Endothelial cell of umbilical vein (primary cell): ENCODE results near the gene COL13A1. TPM values are rescaled to one million over a fixed set of nuclear protein-coding genes. Genes with fewer than 3 reads are reported as not detected.

Source experiments
- BruUV-seq: library from RNA; stranded (reverse); fragments of 400-500 nt; replicated peaks from 2 replicates; lab custom pipeline; 2021; lab: Mats Ljungman, UMichigan
- CTCF ChIA-PET: fragments of 300-600, 350-600 bp; sonication (Branson Sonifier 250); formaldehyde crosslinking; loops from one replicate; lab custom pipeline; 2021; ENCODE audit warnings: antibody characterized with exemption, inconsistent platforms; lab: Charles Lee
- POLR2A ChIA-PET: fragments of 300-600, 350-600 bp; sonication (Branson Sonifier 250); formaldehyde crosslinking; loops from one replicate; lab custom pipeline; 2021; ENCODE audit warnings: antibody characterized with exemption, inconsistent platforms; lab: Charles Lee
- DNase-seq: peaks from one replicate; pipeline ENCODE4 v3.0.0-alpha.2; 2011; ENCODE audit warnings: low read depth, low spot score
- FAIRE-seq: peaks from 2 replicates; lab custom pipeline; 2011; peaks lifted over from hg19 to GRCh38; lab: Jason Lieb, UNC
- H2AFZ ChIP-seq: 2 replicates; pipeline ENCODE4 v1.6.0; 2012; ENCODE audit warnings: low read depth, low read length, control low read depth, inconsistent platforms
- H3K27ac ChIP-seq: 2 replicates; pipeline ENCODE4 v1.5.1; 2011; ENCODE audit warnings: low read depth, mild to moderate bottlenecking, control low read depth, low read length, moderate library complexity; ENCODE audit not compliant: insufficient read depth
- H3K27me3 ChIP-seq, 2 experiments: 2 replicates each; pipeline versions ENCODE4 v1.6.0 to v1.6.1; 2011; ENCODE audit warnings: low read length in 2 of 2, mixed read lengths in 1 of 2; ENCODE audit not compliant: control insufficient read depth in 2 of 2, insufficient read depth in 2 of 2
- H3K36me3 ChIP-seq, 2 experiments: 2 replicates in 1 of 2; 3 replicates in 1 of 2; pipeline ENCODE4 v1.5.1; 2011; ENCODE audit warnings: low read length in 2 of 2, mild to moderate bottlenecking in 1 of 2, moderate library complexity in 1 of 2; ENCODE audit not compliant: control insufficient read depth in 2 of 2, insufficient read depth in 2 of 2; ENCODE audit errors: extremely low read depth in 1 of 2
- H3K4me1 ChIP-seq: 3 replicates; pipeline ENCODE4 v1.5.1; 2011; ENCODE audit warnings: mild to moderate bottlenecking, low read length; ENCODE audit not compliant: control insufficient read depth, insufficient read depth; ENCODE audit errors: extremely low read depth
- H3K4me2 ChIP-seq: 2 replicates; pipeline ENCODE4 v1.6.1; 2011; ENCODE audit warnings: low read length, control low read depth, mixed read lengths; ENCODE audit not compliant: insufficient read depth
- H3K4me3 ChIP-seq, 3 experiments: fragments of 200-600 bp in 1 of 3; sonication (generic), shearing (Covaris generic) in 1 of 3; replicated peaks in 1 of 3; 2 replicates each; pipeline ENCODE4 v1.5.1; 2011 to 2016; ENCODE audit warnings: control low read depth in 3 of 3, low read length in 3 of 3, mild to moderate bottlenecking in 2 of 3, inconsistent platforms in 1 of 3, low read depth in 1 of 3, moderate library complexity in 1 of 3; ENCODE audit not compliant: insufficient read depth in 1 of 3
- H3K79me2 ChIP-seq: 2 replicates; pipeline ENCODE4 v1.6.0; 2012; ENCODE audit warnings: low read length, inconsistent platforms; ENCODE audit not compliant: control insufficient read depth, insufficient read depth
- H3K9ac ChIP-seq: replicated peaks from 2 replicates; pipeline ENCODE3; 2011; ENCODE audit warnings: low read length, control low read depth; ENCODE audit not compliant: insufficient read depth; ENCODE audit errors: extremely low read depth
- H3K9me1 ChIP-seq: replicated peaks from 3 replicates; pipeline ENCODE4 v1.6.0; 2011; ENCODE audit warnings: mild to moderate bottlenecking, low read length; ENCODE audit not compliant: control insufficient read depth, insufficient read depth; ENCODE audit errors: extremely low read depth
- H3K9me3 ChIP-seq: replicated peaks from 2 replicates; pipeline ENCODE4 v1.5.1; 2012; ENCODE audit warnings: low read length, inconsistent platforms; ENCODE audit not compliant: control insufficient read depth, insufficient read depth
- H4K20me1 ChIP-seq: replicated peaks from 2 replicates; pipeline ENCODE3; 2011; ENCODE audit warnings: mild to moderate bottlenecking, low read length; ENCODE audit not compliant: control insufficient read depth, insufficient read depth; ENCODE audit errors: extremely low read depth
- CTCF ChIP-seq, 2 donors: IDR thresholded peaks; 1 replicate in 1 of 2; 2 replicates in 1 of 2; pipeline ENCODE4 v1.5.1; 2011; ENCODE audit warnings: low read length in 2 of 2, mild to moderate bottlenecking in 2 of 2, moderate library complexity in 2 of 2, control low read depth in 1 of 2, inconsistent platforms in 1 of 2, low read depth in 1 of 2; ENCODE audit not compliant: insufficient read depth in 1 of 2; ENCODE audit errors: extremely low read depth in 1 of 2
- EZH2 ChIP-seq: IDR thresholded peaks from 2 replicates; pipeline ENCODE4 v1.6.1; 2012; ENCODE audit warnings: borderline replicate concordance, low read depth, mild to moderate bottlenecking, moderate library complexity, low read length, inconsistent platforms; ENCODE audit not compliant: severe bottlenecking
- FOS ChIP-seq: IDR thresholded peaks from 2 replicates; pipeline ENCODE4 v1.6.1; 2011; ENCODE audit warnings: mild to moderate bottlenecking, low read length, moderate library complexity, borderline replicate concordance; ENCODE audit not compliant: insufficient read depth
- GATA2 ChIP-seq: IDR thresholded peaks from 2 replicates; pipeline ENCODE4 v1.7.0; 2011; ENCODE audit warnings: low read depth, mild to moderate bottlenecking, moderate library complexity, mixed read lengths, low read length; ENCODE audit not compliant: insufficient read length, insufficient read depth
- JUN ChIP-seq: IDR thresholded peaks from 2 replicates; pipeline ENCODE4 v1.6.1; 2011; ENCODE audit warnings: borderline replicate concordance, low read depth; ENCODE audit not compliant: insufficient read length, insufficient read depth
- MAX ChIP-seq: IDR thresholded peaks from 2 replicates; pipeline ENCODE4 v1.6.1; 2011; ENCODE audit not compliant: insufficient read depth, insufficient read length
- MYC ChIP-seq: IDR thresholded peaks from one replicate; pipeline ENCODE4 v1.6.1; 2011; ENCODE audit warnings: mild to moderate bottlenecking, low read depth, low read length
- POLR2A ChIP-seq: IDR thresholded peaks from 2 replicates; pipeline ENCODE4 v1.6.1; 2012; ENCODE audit warnings: low read depth, mild to moderate bottlenecking, control low read depth, low read length
- POLR2AphosphoS5 ChIP-seq: IDR thresholded peaks from 2 replicates; pipeline ENCODE4 v1.6.1; 2012; ENCODE audit warnings: low read depth, mild to moderate bottlenecking, control low read depth, low read length, moderate library complexity; ENCODE audit not compliant: insufficient read depth
- dilution Hi-C: fragments of 300-500 bp; cut with MboI; formaldehyde crosslinking; loops from one replicate; pipeline ENCODE4 v1.15.0; 2019; ENCODE audit warnings: low sequenced_read_pairs; ENCODE audit not compliant: extremely low pct_ligation_motif_present
- intact Hi-C: fragments of 100-400 bp; cut with micrococcal nuclease; formaldehyde crosslinking; loops from one replicate; pipeline ENCODE4 v1.10.0; 2022
- polyA plus RNA-seq, 4 experiments: library from polyadenylated mRNA; depleted of rRNA in 3 of 4; stranded (reverse) in 3 of 4; unstranded in 1 of 4; fragments of >200 nt; gene quantifications; 2 replicates each; pipeline versions ENCODE4 v1.2.1 to v1.2.3, GENCODE V29; 2011 to 2012; ENCODE audit warnings: missing spikeins in 1 of 4
- total RNA-seq: library from RNA; stranded (reverse); gene quantifications from 2 replicates; pipeline ENCODE4 v1.2.3, GENCODE V29; 2021

Gene COL13A1
- total and polyA plus RNA-seq, 2 donors (not counting 3 experiments of a cell fraction or from before 2014, with no cell fraction given) = 21.4 to 47.5 TPM

GRCh38 chr10:69884024-69884367 is 82.3 kb downstream of the COL13A1 start:
- no peak overlapping the region for H3K27ac ChIP-seq
- H3K9ac ChIP-seq = no peak overlapping the region
- no peaks in the 10 kb centered on the region for H3K9me3 ChIP-seq
- no peak overlapping the region for H3K4me2 ChIP-seq
- TF ChIP-seq JUN (no peak), MAX (no peak), GATA2 (no peak), POLR2AphosphoS5 (no peak), POLR2A (no peak), CTCF (IDR thresholded peaks at IDR 0.05; ENCODE audit: extremely low read depth in 1 of 2, insufficient read depth in 1 of 2, low read depth in 1 of 2, low read length in 2 of 2) (no peak), MYC (no peak), FOS (no peak), EZH2 (no peak)
- dilution Hi-C loops = no loop called here
- H3K9me1 ChIP-seq = no peaks in the 10 kb centered on the region
- no peaks in the 10 kb centered on the region for H3K36me3 ChIP-seq
- no peak overlapping the region for H2AFZ ChIP-seq
- no peaks in the 10 kb centered on the region for H4K20me1 ChIP-seq
- CTCF ChIA-PET = interaction anchor here (1.0 to 1.9 kb wide), 5 partner anchors 12 to 85 kb away, joined by 3 to 5 read pairs (median 4); no protein-coding TSS in a partner anchor
- H3K4me1 ChIP-seq = no peaks in the 10 kb centered on the region
- no peaks in the 10 kb centered on the region for H3K27me3 ChIP-seq
- H3K4me3 ChIP-seq = no peak overlapping the region
- no TSS peak for BruUV-seq
- POLR2A ChIA-PET = no interaction called here
- intact Hi-C loops = no loop called here
- no peaks in the 10 kb centered on the region for H3K79me2 ChIP-seq
- FAIRE-seq (no peak), DNase-seq (no peak)
